ENCODE results near the gene CYP19A1. TPM values are rescaled to one million over a fixed set of nuclear protein-coding genes. Genes with fewer than 3 reads are reported as not detected.

The CYP19A1 gene
- total and polyA plus RNA-seq, 7 experiments from 2014 or later = 0.48 to 1.4 TPM; not detected in 5

GRCh38 chr15:51380999-51381806 is 42.8 kb upstream of the CYP19A1 start:
- Histone ChIP-seq H3K27ac (ENCODE audit: low read depth, low read length) (no peak overlapping the region), H3K36me3 (ENCODE audit: control insufficient read depth in 2 of 3, insufficient read depth in 3 of 3, low read length in 3 of 3) (no peaks in the 10 kb centered on the region), H3K27me3 (ENCODE audit: control insufficient read depth in 2 of 2, insufficient read depth in 2 of 2, low read length in 2 of 2) (no peaks in the 10 kb centered on the region), H3K4me1 (ENCODE audit: control insufficient read depth in 2 of 2, insufficient read depth in 2 of 2, low read length in 2 of 2) (no peaks in the 10 kb centered on the region), H3K9me3 (ENCODE audit: control insufficient read depth in 2 of 3, low read length in 3 of 3) (no peaks in the 10 kb centered on the region), H3K4me3 (ENCODE audit: low read length) (no peak overlapping the region)
- ChIA-PET POLR2A (no interaction called here), CTCF (no interaction called here)
- Mint-ChIP-seq H3K9me3 (no peaks in the 10 kb centered on the region), H3K27me3 (peaks cover 0 to 29% (median 16%) of the 10 kb centered on the region in 5 donors), H3K4me3 (no peak overlapping the region), H3K4me1 (peaks cover 0 to 5% (median 0%) of the 10 kb centered on the region in 7 donors), H3K27ac (no peak overlapping the region), H3K36me3 (no peaks in the 10 kb centered on the region)
- ATAC-seq (peak; percentile 84), DNase-seq (peak in 1 of 9 donors; percentile 25)
- intact Hi-C loops (cut with micrococcal nuclease) = loop anchor here (1.0 to 5.0 kb wide), 3 partner anchors 100 to 219 kb away; no protein-coding TSS in a partner anchor

- DNase-seq = no peak
- no peaks in the 10 kb centered on the region for H3K27me3 ChIP-seq (ENCODE audit: control insufficient read depth in 2 of 2, insufficient read depth in 2 of 2, low read length in 2 of 2)
- Mint-ChIP-seq H3K27ac (no peak overlapping the region), H3K4me3 (no peak overlapping the region), H3K27me3 (peaks cover 0 to 19% (median 16%) of the 10 kb centered on the region in 5 donors), H3K4me1 (peaks cover 0 to 5% (median 0%) of the 10 kb centered on the region in 7 donors), H3K9me3 (no peaks in the 10 kb centered on the region), H3K36me3 (no peaks in the 10 kb centered on the region)
- ChIA-PET CTCF (no interaction called here), POLR2A (no interaction called here)
- intact Hi-C loops (cut with micrococcal nuclease) = no loop called here
- H3K27ac ChIP-seq (ENCODE audit: low read depth, low read length) = no peak overlapping the region
- H3K4me3 ChIP-seq (ENCODE audit: low read length) = no peak overlapping the region
- H3K4me1 ChIP-seq (ENCODE audit: control insufficient read depth in 2 of 2, insufficient read depth in 2 of 2, low read length in 2 of 2) = no peaks in the 10 kb centered on the region
- H3K9me3 ChIP-seq (ENCODE audit: control insufficient read depth in 2 of 3, low read length in 3 of 3) = no peaks in the 10 kb centered on the region
- ATAC-seq = no peak
- H3K36me3 ChIP-seq (ENCODE audit: control insufficient read depth in 2 of 3, insufficient read depth in 3 of 3, low read length in 3 of 3) = no peaks in the 10 kb centered on the region
These were observed 41.0 kb upstream of the CYP19A1 start for GRCh38 chr15:51379390-51379789.

- Mint-ChIP-seq H3K27me3 (peaks cover 0 to 12% (median 7%) of the 10 kb centered on the region in 5 donors), H3K36me3 (no peaks in the 10 kb centered on the region), H3K4me3 (no peak overlapping the region), H3K4me1 (peaks cover 0 to 5% (median 0%) of the 10 kb centered on the region in 7 donors), H3K9me3 (no peaks in the 10 kb centered on the region), H3K27ac (no peak overlapping the region)
- DNase-seq (no peak), ATAC-seq (no peak)
- Histone ChIP-seq H3K4me1 (ENCODE audit: control insufficient read depth in 2 of 2, insufficient read depth in 2 of 2, low read length in 2 of 2) (no peaks in the 10 kb centered on the region), H3K4me3 (ENCODE audit: low read length) (no peak overlapping the region), H3K27me3 (ENCODE audit: control insufficient read depth in 2 of 2, insufficient read depth in 2 of 2, low read length in 2 of 2) (no peaks in the 10 kb centered on the region), H3K36me3 (ENCODE audit: control insufficient read depth in 2 of 3, insufficient read depth in 3 of 3, low read length in 3 of 3) (no peaks in the 10 kb centered on the region), H3K9me3 (ENCODE audit: control insufficient read depth in 2 of 3, low read length in 3 of 3) (no peaks in the 10 kb centered on the region), H3K27ac (ENCODE audit: low read depth, low read length) (no peak overlapping the region)
- POLR2A ChIA-PET = no interaction called here
- CTCF ChIA-PET = no interaction called here
- intact Hi-C loops (cut with micrococcal nuclease) = no loop called here
These were observed 40.0 kb upstream of the CYP19A1 start for GRCh38 chr15:51378406-51378805.

GRCh38 chr15:51377038-51377786 is 38.8 kb upstream of the CYP19A1 start:
- no peaks in the 10 kb centered on the region for H3K27me3 ChIP-seq (ENCODE audit: control insufficient read depth in 2 of 2, insufficient read depth in 2 of 2, low read length in 2 of 2)
- no peaks in the 10 kb centered on the region for H3K9me3 ChIP-seq (ENCODE audit: control insufficient read depth in 2 of 3, low read length in 3 of 3)
- no peaks in the 10 kb centered on the region for H3K36me3 ChIP-seq (ENCODE audit: control insufficient read depth in 2 of 3, insufficient read depth in 3 of 3, low read length in 3 of 3)
- no peak overlapping the region for H3K27ac ChIP-seq (ENCODE audit: low read depth, low read length)
- H3K27ac Mint-ChIP-seq = no peak overlapping the region
- no peaks in the 10 kb centered on the region for H3K36me3 Mint-ChIP-seq
- H3K4me3 Mint-ChIP-seq = no peak overlapping the region
- peaks cover 0 to 7% (median 0%) of the 10 kb centered on the region in 5 donors for H3K27me3 Mint-ChIP-seq
- no peaks in the 10 kb centered on the region for H3K4me1 ChIP-seq (ENCODE audit: control insufficient read depth in 2 of 2, insufficient read depth in 2 of 2, low read length in 2 of 2)
- ChIA-PET POLR2A (no interaction called here), CTCF (no interaction called here)
- H3K4me3 ChIP-seq (ENCODE audit: low read length) = no peak overlapping the region
- H3K9me3 Mint-ChIP-seq = no peaks in the 10 kb centered on the region
- intact Hi-C loops (cut with micrococcal nuclease) = no loop called here
- H3K4me1 Mint-ChIP-seq = peaks cover 0 to 5% (median 0%) of the 10 kb centered on the region in 7 donors
- ATAC-seq (no peak), DNase-seq (no peak)

- CTCF ChIA-PET = no interaction called here
- no peaks in the 10 kb centered on the region for H3K9me3 Mint-ChIP-seq
- no peaks in the 10 kb centered on the region for H3K36me3 ChIP-seq (ENCODE audit: control insufficient read depth in 2 of 3, insufficient read depth in 3 of 3, low read length in 3 of 3)
- no peaks in the 10 kb centered on the region for H3K4me1 ChIP-seq (ENCODE audit: control insufficient read depth in 2 of 2, insufficient read depth in 2 of 2, low read length in 2 of 2)
- no peak for ATAC-seq
- H3K27ac ChIP-seq (ENCODE audit: low read depth, low read length) = no peak overlapping the region
- POLR2A ChIA-PET = interaction anchor here (0.8 kb wide), 1 partner anchor 11 kb away, joined by 3 read pairs; no protein-coding TSS in a partner anchor
- H3K9me3 ChIP-seq (ENCODE audit: control insufficient read depth in 2 of 3, low read length in 3 of 3) = no peaks in the 10 kb centered on the region
- H3K36me3 Mint-ChIP-seq = no peaks in the 10 kb centered on the region
- H3K27ac Mint-ChIP-seq = no peak overlapping the region
- no peaks in the 10 kb centered on the region for H3K27me3 Mint-ChIP-seq
- DNase-seq = no peak
- H3K4me3 ChIP-seq (ENCODE audit: low read length) = no peak overlapping the region
- no peaks in the 10 kb centered on the region for H3K27me3 ChIP-seq (ENCODE audit: control insufficient read depth in 2 of 2, insufficient read depth in 2 of 2, low read length in 2 of 2)
- intact Hi-C loops (cut with micrococcal nuclease) = no loop called here
- H3K4me3 Mint-ChIP-seq = no peak overlapping the region
- peaks cover 0 to 1% (median 0%) of the 10 kb centered on the region in 7 donors for H3K4me1 Mint-ChIP-seq
These were observed 37.7 kb upstream of the CYP19A1 start for GRCh38 chr15:51375966-51376640.

- ATAC-seq = no peak
- Histone ChIP-seq H3K27ac (ENCODE audit: low read depth, low read length) (no peak overlapping the region), H3K36me3 (ENCODE audit: control insufficient read depth in 2 of 3, insufficient read depth in 3 of 3, low read length in 3 of 3) (no peaks in the 10 kb centered on the region), H3K27me3 (ENCODE audit: control insufficient read depth in 2 of 2, insufficient read depth in 2 of 2, low read length in 2 of 2) (no peaks in the 10 kb centered on the region), H3K4me1 (ENCODE audit: control insufficient read depth in 2 of 2, insufficient read depth in 2 of 2, low read length in 2 of 2) (no peaks in the 10 kb centered on the region), H3K4me3 (ENCODE audit: low read length) (no peak overlapping the region), H3K9me3 (ENCODE audit: control insufficient read depth in 2 of 3, low read length in 3 of 3) (no peaks in the 10 kb centered on the region)
- intact Hi-C loops (cut with micrococcal nuclease) = no loop called here
- Mint-ChIP-seq H3K27me3 (no peaks in the 10 kb centered on the region), H3K4me3 (no peak overlapping the region), H3K36me3 (no peaks in the 10 kb centered on the region), H3K9me3 (no peaks in the 10 kb centered on the region), H3K27ac (no peak overlapping the region), H3K4me1 (no peaks in the 10 kb centered on the region)
- DNase-seq = no peak
- CTCF ChIA-PET = no interaction called here
- POLR2A ChIA-PET = no interaction called here
These were observed 35.7 kb upstream of the CYP19A1 start for GRCh38 chr15:51374131-51374530.

Measured in naive thymus-derived CD4-positive, alpha-beta T cell (primary cell).